Kidney (tissue), 14 donors: ENCODE measurements around the gene CAMK1D. TPM values are rescaled to one million over a fixed set of nuclear protein-coding genes. Genes with fewer than 3 reads are reported as not detected.
"Not testable (repeated sequence)": the region's sequence is repeated elsewhere in the genome, so short reads cannot be mapped to it uniquely, and the experiment has no call there.

Experiments
- DNase-seq, 5 donors: peaks; one replicate each; pipeline ENCODE4 v3.0.0-alpha.2; 2013 to 2020
- FAIRE-seq: peaks from 2 replicates; lab custom pipeline; 2012; peaks lifted over from hg19 to GRCh38; lab: Jason Lieb, UNC
- H3K27ac ChIP-seq, 2 donors: one replicate each; pipeline ENCODE4 v1.7.0; 2013; ENCODE audit warnings: low read depth in 2 of 2, low read length in 2 of 2, inconsistent platforms in 1 of 2
- H3K27me3 ChIP-seq: one replicate; pipeline ENCODE4 v1.7.1; 2013; ENCODE audit warnings: low read length, inconsistent platforms; ENCODE audit not compliant: control insufficient read depth, insufficient read depth
- H3K36me3 ChIP-seq, 3 donors: one replicate each; pipeline versions ENCODE4 v1.7.0 to v1.7.1; 2013; ENCODE audit warnings: low read length in 3 of 3, control low read depth in 1 of 3, inconsistent platforms in 1 of 3; ENCODE audit not compliant: insufficient read depth in 3 of 3, control insufficient read depth in 2 of 3
- H3K4me1 ChIP-seq, 3 donors: one replicate each; pipeline versions ENCODE4 v1.7.0 to v1.7.1; 2013; ENCODE audit warnings: low read length in 3 of 3, inconsistent platforms in 1 of 3, low read depth in 1 of 3; ENCODE audit not compliant: control insufficient read depth in 2 of 3, insufficient read depth in 2 of 3
- H3K4me3 ChIP-seq, 3 donors: one replicate each; pipeline versions ENCODE4 v1.7.0 to v1.8.1; 2013; ENCODE audit warnings: low read length in 3 of 3, control low read depth in 1 of 3, inconsistent platforms in 1 of 3
- H3K9ac ChIP-seq, 3 donors: one replicate each; pipeline versions ENCODE4 v1.7.0 to v1.7.1; 2013; ENCODE audit warnings: low read length in 3 of 3, control low read depth in 1 of 3, inconsistent platforms in 1 of 3
- H3K9me3 ChIP-seq, 3 donors: one replicate each; pipeline versions ENCODE4 v1.7.0 to v1.7.1; 2013; ENCODE audit warnings: low read length in 3 of 3, control low read depth in 1 of 3, inconsistent platforms in 1 of 3; ENCODE audit not compliant: control insufficient read depth in 2 of 3, insufficient read depth in 1 of 3
- intact Hi-C: fragments of 100-400 bp; cut with DNase I; formaldehyde crosslinking; loops from one replicate; pipeline ENCODE4 v1.11.1; 2022
- polyA plus RNA-seq: library from polyadenylated mRNA; stranded (reverse); fragments of 350-450 nt; fragmentation: Illumina TruSeq; extraction: RNeasy Lipid Tissue Mini Kit (QIAGEN cat#74804); gene quantifications from one replicate; pipeline ENCODE4 v1.2.3, GENCODE V29; 2014; ENCODE audit warnings: low read depth, low replicate concordance; ENCODE audit not compliant: insufficient read depth
- total RNA-seq: library from RNA; stranded (reverse); fragmentation: NEBNext Ultra II Directional; extraction: Animal tissue kit (Norgen Biotek cat#: 25700); gene quantifications from one replicate; pipeline ENCODE4 v1.2.1, GENCODE V29; 2021
- TF ChIP-seq, protein P1 (sequence below): IDR thresholded peaks from 3 replicates; pipeline ENCODE4 v1.5.1; 2012; ENCODE audit warnings: mild to moderate bottlenecking, moderate library complexity, borderline replicate concordance; ENCODE audit not compliant: insufficient read depth; ENCODE audit errors: extremely low read depth
- donor health status: control.
- donor health status: control.
- donor health status: control.
- donor health status: control.
- donor health status: control.
- donor health status: DM: yes; HTN: yes; CAD: no.
- donor health status: Normal renal cell carcinoma (clear cell type).

CAMK1D gene
- total and polyA plus RNA-seq, 2 donors from 2014 or later: 1.1 to 13.7 TPM

DNA sequence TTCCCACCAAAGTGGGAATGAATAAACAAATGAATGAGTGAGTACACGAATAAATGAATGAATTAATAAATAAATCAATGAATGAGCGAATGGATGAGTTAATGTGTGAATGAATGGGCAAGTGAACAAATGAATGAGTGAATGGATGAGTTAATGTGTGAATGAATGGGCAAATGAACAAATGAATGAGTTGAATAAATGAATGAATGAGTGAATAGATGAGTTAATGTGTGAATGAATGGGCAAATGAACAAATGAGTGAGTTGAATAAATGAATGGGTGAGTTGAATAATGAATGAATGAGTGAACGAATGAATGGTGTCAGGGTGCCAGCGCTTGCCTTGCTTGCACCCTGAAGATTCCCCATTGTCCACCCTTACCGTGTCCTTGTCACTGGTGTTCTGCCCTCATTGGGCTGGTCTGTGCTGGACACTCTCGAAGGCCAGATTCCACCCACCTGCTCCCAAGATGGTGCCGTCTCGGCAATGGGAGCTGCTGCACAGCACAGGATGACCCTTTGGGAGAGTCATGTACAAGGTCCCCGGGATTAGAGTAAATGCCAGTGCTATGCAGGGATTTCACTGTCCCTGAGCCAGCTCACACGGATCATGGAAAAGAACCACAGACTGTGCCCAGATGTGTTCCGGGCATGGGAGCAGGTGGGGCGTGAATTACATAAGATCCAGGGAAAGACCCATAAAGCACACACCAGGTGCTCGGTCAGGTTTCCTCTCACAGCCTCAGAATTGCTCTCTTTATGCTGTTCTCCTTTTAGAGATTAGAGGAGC lies 83.2 kb downstream of the CAMK1D start:
- Histone ChIP-seq H3K4me3 (no peak overlapping the region), H3K36me3 (no peaks in the 10 kb centered on the region), H3K9me3 (no peaks in the 10 kb centered on the region), H3K27me3 (no peaks in the 10 kb centered on the region), H3K4me1 (no peaks in the 10 kb centered on the region), H3K9ac (no peak overlapping the region), H3K27ac (no peak overlapping the region)
- FAIRE-seq (no peak), DNase-seq (no peak)
- TF ChIP-seq, protein P1, sequence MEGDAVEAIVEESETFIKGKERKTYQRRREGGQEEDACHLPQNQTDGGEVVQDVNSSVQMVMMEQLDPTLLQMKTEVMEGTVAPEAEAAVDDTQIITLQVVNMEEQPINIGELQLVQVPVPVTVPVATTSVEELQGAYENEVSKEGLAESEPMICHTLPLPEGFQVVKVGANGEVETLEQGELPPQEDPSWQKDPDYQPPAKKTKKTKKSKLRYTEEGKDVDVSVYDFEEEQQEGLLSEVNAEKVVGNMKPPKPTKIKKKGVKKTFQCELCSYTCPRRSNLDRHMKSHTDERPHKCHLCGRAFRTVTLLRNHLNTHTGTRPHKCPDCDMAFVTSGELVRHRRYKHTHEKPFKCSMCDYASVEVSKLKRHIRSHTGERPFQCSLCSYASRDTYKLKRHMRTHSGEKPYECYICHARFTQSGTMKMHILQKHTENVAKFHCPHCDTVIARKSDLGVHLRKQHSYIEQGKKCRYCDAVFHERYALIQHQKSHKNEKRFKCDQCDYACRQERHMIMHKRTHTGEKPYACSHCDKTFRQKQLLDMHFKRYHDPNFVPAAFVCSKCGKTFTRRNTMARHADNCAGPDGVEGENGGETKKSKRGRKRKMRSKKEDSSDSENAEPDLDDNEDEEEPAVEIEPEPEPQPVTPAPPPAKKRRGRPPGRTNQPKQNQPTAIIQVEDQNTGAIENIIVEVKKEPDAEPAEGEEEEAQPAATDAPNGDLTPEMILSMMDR: no peak
- intact Hi-C loops: no loop called here

DNA sequence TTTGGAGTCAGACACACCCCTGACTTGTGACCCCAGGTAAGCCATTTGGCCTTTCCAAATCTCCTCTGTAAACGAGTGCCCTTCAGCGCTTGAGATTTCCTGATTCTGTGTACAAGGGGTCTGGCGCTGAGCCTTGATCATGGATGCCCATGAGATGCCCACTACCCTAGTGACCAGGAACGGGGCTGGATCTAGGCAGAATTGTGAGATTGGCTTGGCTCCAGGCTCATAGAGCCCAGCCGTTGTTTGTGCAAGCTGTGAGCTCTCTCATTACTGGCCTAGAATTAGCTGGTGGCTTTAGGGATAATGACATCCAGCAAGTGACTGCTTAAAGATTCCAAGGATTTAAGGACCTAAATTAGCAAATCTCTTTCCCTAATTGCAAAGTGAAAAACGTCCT lies 84.9 kb downstream of the CAMK1D start:
- H3K9ac ChIP-seq: no peak overlapping the region
- no peaks in the 10 kb centered on the region for H3K36me3 ChIP-seq
- no peak overlapping the region for H3K27ac ChIP-seq
- peaks cover 0 to 5% (median 0%) of the 10 kb centered on the region in 3 donors for H3K4me1 ChIP-seq
- no peak overlapping the region for H3K4me3 ChIP-seq
- intact Hi-C loops: no loop called here
- H3K27me3 ChIP-seq: no peaks in the 10 kb centered on the region
- H3K9me3 ChIP-seq: no peaks in the 10 kb centered on the region
- TF ChIP-seq, protein P1: no peak
- FAIRE-seq (no peak), DNase-seq (no peak)

DNA sequence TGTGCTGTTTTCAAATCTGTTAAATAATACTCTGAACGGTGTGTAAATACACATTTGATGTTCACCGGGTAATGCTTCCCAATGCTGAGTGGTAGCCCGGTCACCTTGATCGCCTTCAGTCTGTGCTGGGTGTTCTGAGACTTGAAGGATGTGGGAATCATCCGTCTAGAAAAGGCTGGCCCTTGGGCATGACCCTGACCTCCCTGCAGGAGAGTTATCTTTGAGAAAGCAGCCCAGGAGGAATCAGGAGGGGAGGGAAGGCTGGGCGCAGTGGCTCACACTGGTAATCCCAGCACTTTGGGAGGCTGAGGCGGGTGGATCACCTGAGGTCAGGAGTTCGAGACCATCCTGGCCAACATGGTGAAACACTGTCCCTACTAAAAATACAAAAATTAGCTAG lies 85.3 kb downstream of the CAMK1D start:
- intact Hi-C loops, H3K27ac ChIP-seq, H3K9me3 ChIP-seq, FAIRE-seq, H3K36me3 ChIP-seq, H3K9ac ChIP-seq, DNase-seq, H3K27me3 ChIP-seq, H3K4me3 ChIP-seq, H3K4me1 ChIP-seq: not testable (repeated sequence)

DNA sequence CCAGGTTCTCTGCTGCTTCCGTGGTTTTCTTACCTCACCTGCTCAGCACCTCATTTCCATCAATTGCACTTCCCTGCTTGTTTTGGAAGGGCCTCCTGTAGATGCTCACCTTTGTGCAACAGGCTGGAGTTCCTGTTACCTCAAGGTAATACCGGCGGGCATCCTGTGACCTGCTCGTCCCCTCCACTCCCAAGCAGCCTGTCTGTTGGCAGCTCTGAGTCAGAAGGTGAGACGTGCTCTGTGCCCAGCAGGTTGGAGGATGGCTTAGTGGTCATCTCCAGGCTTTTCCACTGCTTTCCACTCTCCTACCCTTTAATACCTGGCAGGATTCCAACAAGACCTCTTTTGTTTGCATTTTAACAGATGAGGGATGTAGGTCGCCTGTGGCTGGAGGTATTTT lies 86.0 kb downstream of the CAMK1D start:
- intact Hi-C loops: no loop called here
- no peaks in the 10 kb centered on the region for H3K36me3 ChIP-seq
- H3K9me3 ChIP-seq: no peaks in the 10 kb centered on the region
- TF ChIP-seq, protein P1: no peak
- peaks cover 0 to 5% (median 0%) of the 10 kb centered on the region in 3 donors for H3K4me1 ChIP-seq
- H3K27ac ChIP-seq: no peak overlapping the region
- DNase-seq: peak in 1 of 5 donors; percentile 14
- no peaks in the 10 kb centered on the region for H3K27me3 ChIP-seq
- no peak overlapping the region for H3K4me3 ChIP-seq
- FAIRE-seq: no peak
- H3K9ac ChIP-seq: no peak overlapping the region
